ENCODE results near the gene ZNF627.

- TF ChIP-seq CTCF (tag by site-specific recombination; IDR thresholded peaks at IDR 0.05) (no peak), ZNF777 (tag by site-specific recombination; IDR thresholded peaks at IDR 0.05; ENCODE audit: borderline replicate concordance) (no peak), ZNF585B (tag by site-specific recombination; IDR thresholded peaks at IDR 0.05) (no peak), ZNF639 (tag by site-specific recombination; IDR thresholded peaks at IDR 0.05) (no peak), ZNF335 (tag by site-specific recombination; conservative IDR thresholded peaks at IDR 0.05) (no peak), KLF7 (tag by site-specific recombination; IDR thresholded peaks at IDR 0.05; ENCODE audit: borderline replicate concordance) (no peak)
These were observed 22.6 kb upstream of the ZNF627 start for GRCh38 chr19:11574689-11575088.
